ENCODE data around the gene RABGAP1.

RABGAP1 gene

GRCh38 chr9:123120131-123120530, 179.3 kb downstream of the RABGAP1 start:
- peak; percentile 54 for DNase-seq (ENCODE audit: insufficient read length, low spot score)
- no peak for FAIRE-seq
- TF ChIP-seq POLR2A (IDR thresholded peaks at IDR 0.05; ENCODE audit: low read depth, low read length) = no peak

- FAIRE-seq (peak; percentile 67), DNase-seq (ENCODE audit: insufficient read length, low spot score) (no peak)
- no peak for TF ChIP-seq POLR2A (IDR thresholded peaks at IDR 0.05; ENCODE audit: low read depth, low read length)
These were observed 180.1 kb downstream of the RABGAP1 start for GRCh38 chr9:123120953-123121352.

GRCh38 chr9:123121457-123121856, 180.6 kb downstream of the RABGAP1 start:
- no peak for FAIRE-seq

GRCh38 chr9:123127512-123128075, 186.8 kb downstream of the RABGAP1 start:
- no peak for FAIRE-seq

More at GRCh38 chr9:123121457-123121856, 180.6 kb downstream of the RABGAP1 start:
- no peak for DNase-seq (ENCODE audit: insufficient read length, low spot score)
- TF ChIP-seq POLR2A (IDR thresholded peaks at IDR 0.05; ENCODE audit: low read depth, low read length) = no peak

GRCh38 chr9:123128591-123128990, 187.8 kb downstream of the RABGAP1 start:
- no peak for DNase-seq (ENCODE audit: insufficient read length, low spot score)
- FAIRE-seq = no peak
- no peak for TF ChIP-seq POLR2A (IDR thresholded peaks at IDR 0.05; ENCODE audit: low read depth, low read length)

More at GRCh38 chr9:123127512-123128075, 186.8 kb downstream of the RABGAP1 start:
- TF ChIP-seq POLR2A (IDR thresholded peaks at IDR 0.05; ENCODE audit: low read depth, low read length) = no peak
- DNase-seq (ENCODE audit: insufficient read length, low spot score) = no peak

GRCh38 chr9:123129423-123129822, 188.6 kb downstream of the RABGAP1 start:
- DNase-seq (ENCODE audit: insufficient read length, low spot score) (no peak), FAIRE-seq (peak; percentile 11)
- TF ChIP-seq POLR2A (IDR thresholded peaks at IDR 0.05; ENCODE audit: low read depth, low read length) = no peak

GRCh38 chr9:123131258-123131657, 190.4 kb downstream of the RABGAP1 start:
- peak; percentile 75 for DNase-seq (ENCODE audit: insufficient read length, low spot score)
- no peak for TF ChIP-seq POLR2A (IDR thresholded peaks at IDR 0.05; ENCODE audit: low read depth, low read length)
- FAIRE-seq = peak; percentile 98

- no peak for TF ChIP-seq POLR2A (IDR thresholded peaks at IDR 0.05; ENCODE audit: low read depth, low read length)
- no peak for FAIRE-seq
- DNase-seq (ENCODE audit: insufficient read length, low spot score) = no peak
These were observed 191.2 kb downstream of the RABGAP1 start for GRCh38 chr9:123131993-123132392.

GRCh38 chr9:123132696-123133095, 191.9 kb downstream of the RABGAP1 start:
- no peak for TF ChIP-seq POLR2A (IDR thresholded peaks at IDR 0.05; ENCODE audit: low read depth, low read length)
- DNase-seq (ENCODE audit: insufficient read length, low spot score) (no peak), FAIRE-seq (peak; percentile 57)

GRCh38 chr9:123135430-123135829, 194.6 kb downstream of the RABGAP1 start:
- no peak for DNase-seq (ENCODE audit: insufficient read length, low spot score)
- no peak for TF ChIP-seq POLR2A (IDR thresholded peaks at IDR 0.05; ENCODE audit: low read depth, low read length)
- no peak for FAIRE-seq

- no peak for TF ChIP-seq POLR2A (IDR thresholded peaks at IDR 0.05; ENCODE audit: low read depth, low read length)
- no peak for FAIRE-seq
- no peak for DNase-seq (ENCODE audit: insufficient read length, low spot score)
These were observed 197.3 kb downstream of the RABGAP1 start for GRCh38 chr9:123138163-123138562.

GRCh38 chr9:123149067-123149466, 208.2 kb downstream of the RABGAP1 start:
- DNase-seq (ENCODE audit: insufficient read length, low spot score) = no peak
- TF ChIP-seq POLR2A (IDR thresholded peaks at IDR 0.05; ENCODE audit: low read depth, low read length) = no peak
- FAIRE-seq = peak; percentile 33

- FAIRE-seq (peak; percentile 65), DNase-seq (ENCODE audit: insufficient read length, low spot score) (no peak)
- no peak for TF ChIP-seq POLR2A (IDR thresholded peaks at IDR 0.05; ENCODE audit: low read depth, low read length)
These were observed 210.1 kb downstream of the RABGAP1 start for GRCh38 chr9:123150708-123151503.

All from H54 (cell line).